ENCODE measurements around the gene IGFALS.

Gene IGFALS

GRCh38 chr16:1821861-1822611 is 28.5 kb upstream of the IGFALS start:
- no peak overlapping the region for H3K4me3 ChIP-seq (ENCODE audit: low read depth, low read length)
- TF ChIP-seq, protein P1, sequence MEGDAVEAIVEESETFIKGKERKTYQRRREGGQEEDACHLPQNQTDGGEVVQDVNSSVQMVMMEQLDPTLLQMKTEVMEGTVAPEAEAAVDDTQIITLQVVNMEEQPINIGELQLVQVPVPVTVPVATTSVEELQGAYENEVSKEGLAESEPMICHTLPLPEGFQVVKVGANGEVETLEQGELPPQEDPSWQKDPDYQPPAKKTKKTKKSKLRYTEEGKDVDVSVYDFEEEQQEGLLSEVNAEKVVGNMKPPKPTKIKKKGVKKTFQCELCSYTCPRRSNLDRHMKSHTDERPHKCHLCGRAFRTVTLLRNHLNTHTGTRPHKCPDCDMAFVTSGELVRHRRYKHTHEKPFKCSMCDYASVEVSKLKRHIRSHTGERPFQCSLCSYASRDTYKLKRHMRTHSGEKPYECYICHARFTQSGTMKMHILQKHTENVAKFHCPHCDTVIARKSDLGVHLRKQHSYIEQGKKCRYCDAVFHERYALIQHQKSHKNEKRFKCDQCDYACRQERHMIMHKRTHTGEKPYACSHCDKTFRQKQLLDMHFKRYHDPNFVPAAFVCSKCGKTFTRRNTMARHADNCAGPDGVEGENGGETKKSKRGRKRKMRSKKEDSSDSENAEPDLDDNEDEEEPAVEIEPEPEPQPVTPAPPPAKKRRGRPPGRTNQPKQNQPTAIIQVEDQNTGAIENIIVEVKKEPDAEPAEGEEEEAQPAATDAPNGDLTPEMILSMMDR (IDR thresholded peaks at IDR 0.05; ENCODE audit: low read depth, low read length, missing control alignments), result no peak
- DNase-seq (ENCODE audit: low read depth), result no peak
- in situ Hi-C loops (cut with HindIII; ENCODE audit: low sequenced_read_pairs), result no loop called here

- TF ChIP-seq, protein P1 (IDR thresholded peaks at IDR 0.05; ENCODE audit: low read depth, low read length, missing control alignments), result no peak
- no peak for DNase-seq (ENCODE audit: low read depth)
- in situ Hi-C loops (cut with HindIII; ENCODE audit: low sequenced_read_pairs), result no loop called here
Observed at GRCh38 chr16:1820946-1821290, 27.4 kb upstream of the IGFALS start.

GRCh38 chr16:1820096-1820945 is 26.8 kb upstream of the IGFALS start:
- no peak for DNase-seq (ENCODE audit: low read depth)
- in situ Hi-C loops (cut with HindIII; ENCODE audit: low sequenced_read_pairs), result no loop called here
- no peak overlapping the region for H3K4me3 ChIP-seq (ENCODE audit: low read depth, low read length)
- TF ChIP-seq, protein P1 (IDR thresholded peaks at IDR 0.05; ENCODE audit: low read depth, low read length, missing control alignments), result no peak

More at GRCh38 chr16:1820946-1821290, 27.4 kb upstream of the IGFALS start:
- no peak overlapping the region for H3K4me3 ChIP-seq (ENCODE audit: low read depth, low read length)

- H3K4me3 ChIP-seq (ENCODE audit: low read depth, low read length), result no peak overlapping the region
- TF ChIP-seq, protein P1 (IDR thresholded peaks at IDR 0.05; ENCODE audit: low read depth, low read length, missing control alignments), result no peak
- DNase-seq (ENCODE audit: low read depth), result no peak
- in situ Hi-C loops (cut with HindIII; ENCODE audit: low sequenced_read_pairs), result no loop called here
Observed at GRCh38 chr16:1819611-1820010, 26.1 kb upstream of the IGFALS start.

GRCh38 chr16:1818873-1819525 is 25.5 kb upstream of the IGFALS start:
- DNase-seq (ENCODE audit: low read depth), result no peak
- no peak overlapping the region for H3K4me3 ChIP-seq (ENCODE audit: low read depth, low read length)
- in situ Hi-C loops (cut with HindIII; ENCODE audit: low sequenced_read_pairs), result no loop called here
- TF ChIP-seq, protein P1 (IDR thresholded peaks at IDR 0.05; ENCODE audit: low read depth, low read length, missing control alignments), result no peak

GRCh38 chr16:1818204-1818872 is 24.8 kb upstream of the IGFALS start:
- TF ChIP-seq, protein P1 (IDR thresholded peaks at IDR 0.05; ENCODE audit: low read depth, low read length, missing control alignments), result no peak
- in situ Hi-C loops (cut with HindIII; ENCODE audit: low sequenced_read_pairs), result no loop called here
- DNase-seq (ENCODE audit: low read depth), result no peak
- H3K4me3 ChIP-seq (ENCODE audit: low read depth, low read length), result no peak overlapping the region

Measured in astrocyte of the cerebellum (primary cell).